ENCODE measurements around the gene SEPTIN14.
"Not testable (repeated sequence)": the region's sequence is repeated elsewhere in the genome, so short reads cannot be mapped to it uniquely, and the experiment has no call there.

Gene SEPTIN14

GRCh38 chr7:55774327-55775050 lies 88.1 kb downstream of the SEPTIN14 start:
- Histone ChIP-seq H3K14ac (ENCODE audit: low read length) (no peak overlapping the region), H3K4me1 (ENCODE audit: control insufficient read depth in 2 of 2, insufficient read depth in 1 of 2, low read depth in 1 of 2, low read length in 2 of 2) (no peaks in the 10 kb centered on the region), H3K4ac (ENCODE audit: low read length) (no peak overlapping the region), H3K36me3 (replicated peaks in 1 of 2; ENCODE audit: control insufficient read depth in 2 of 2, insufficient read depth in 2 of 2, low read length in 2 of 2) (no peaks in the 10 kb centered on the region), H2AFZ (ENCODE audit: low read length) (no peak overlapping the region), H3K27ac (replicated peaks; ENCODE audit: low read length) (no peak overlapping the region), H3K4me2 (ENCODE audit: insufficient read depth, low read length, poor library complexity, severe bottlenecking) (peak overlapping the region; percentile 49), H2AK5ac (ENCODE audit: low read depth, low read length) (no peak overlapping the region), H2BK12ac (ENCODE audit: low read length) (no peak overlapping the region), H3K9ac (ENCODE audit: low read depth, low read length, poor library complexity) (peak overlapping the region; percentile 63), H3K79me1 (ENCODE audit: low read depth, low read length) (no peaks in the 10 kb centered on the region), H2BK120ac (ENCODE audit: low read depth, low read length) (no peak overlapping the region), H3K4me3 (ENCODE audit: low read length in 2 of 2) (no peak overlapping the region), H2BK15ac (ENCODE audit: low read length) (no peak overlapping the region), H4K8ac (ENCODE audit: low read depth, low read length) (no peak overlapping the region), H4K91ac (ENCODE audit: low read depth, low read length, poor library complexity) (no peak overlapping the region), H3K27me3 (ENCODE audit: control insufficient read depth in 3 of 3, insufficient read depth in 3 of 3, low read depth in 1 of 3, low read length in 3 of 3) (no peaks in the 10 kb centered on the region), H3K9me3 (replicated peaks in 1 of 2; ENCODE audit: control insufficient read depth in 2 of 2, insufficient read depth in 1 of 2, low read depth in 1 of 2, low read length in 2 of 2) (no peaks in the 10 kb centered on the region), H3K23ac (ENCODE audit: low read depth, low read length, poor library complexity) (no peak overlapping the region), H2BK5ac (ENCODE audit: low read length) (no peak overlapping the region), H3K18ac (ENCODE audit: low read length) (peak overlapping the region; percentile 24)
- DNase-seq (ENCODE audit: low spot score) = no peak
- WGBS, 2 donors (ENCODE audit: extremely low coverage in 2 of 2, insufficient read length in 2 of 2, insufficient replicate concordance in 1 of 2) = no CpG with 5 or more reads among the region's 14 CpGs

GRCh38 chr7:55770778-55771177 lies 91.8 kb downstream of the SEPTIN14 start:
- DNase-seq (ENCODE audit: low spot score) = no peak
- no peak overlapping the region for H3K9ac ChIP-seq (ENCODE audit: low read depth, low read length, poor library complexity)
- H3K23ac ChIP-seq (ENCODE audit: low read depth, low read length, poor library complexity) = no peak overlapping the region
- H2AFZ ChIP-seq (ENCODE audit: low read length) = no peak overlapping the region
- H2BK5ac ChIP-seq (ENCODE audit: low read length) = no peak overlapping the region
- H3K4me1 ChIP-seq (ENCODE audit: control insufficient read depth in 2 of 2, insufficient read depth in 1 of 2, low read depth in 1 of 2, low read length in 2 of 2) = no peaks in the 10 kb centered on the region
- H2AK5ac ChIP-seq (ENCODE audit: low read depth, low read length) = no peak overlapping the region
- H2BK120ac ChIP-seq (ENCODE audit: low read depth, low read length) = no peak overlapping the region
- H3K18ac ChIP-seq (ENCODE audit: low read length) = no peak overlapping the region
- H3K79me1 ChIP-seq (ENCODE audit: low read depth, low read length) = no peaks in the 10 kb centered on the region
- no peak overlapping the region for H2BK15ac ChIP-seq (ENCODE audit: low read length)
- H2BK12ac ChIP-seq (ENCODE audit: low read length) = no peak overlapping the region
- no CpG with 5 or more reads among the region's 10 CpGs for WGBS, 2 donors (ENCODE audit: extremely low coverage in 2 of 2, insufficient read length in 2 of 2, insufficient replicate concordance in 1 of 2)
- no peak overlapping the region for H3K4me3 ChIP-seq (ENCODE audit: low read length in 2 of 2)
- no peak overlapping the region for H3K14ac ChIP-seq (ENCODE audit: low read length)
- no peak overlapping the region for H3K4me2 ChIP-seq (ENCODE audit: insufficient read depth, low read length, poor library complexity, severe bottlenecking)
- H4K91ac ChIP-seq (ENCODE audit: low read depth, low read length, poor library complexity) = no peak overlapping the region
- H3K4ac ChIP-seq (ENCODE audit: low read length) = no peak overlapping the region
- H3K27ac ChIP-seq (replicated peaks; ENCODE audit: low read length) = no peak overlapping the region
- H3K36me3 ChIP-seq (replicated peaks in 1 of 2; ENCODE audit: control insufficient read depth in 2 of 2, insufficient read depth in 2 of 2, low read length in 2 of 2) = no peaks in the 10 kb centered on the region
- no peaks in the 10 kb centered on the region for H3K27me3 ChIP-seq (ENCODE audit: control insufficient read depth in 3 of 3, insufficient read depth in 3 of 3, low read depth in 1 of 3, low read length in 3 of 3)
- H4K8ac ChIP-seq (ENCODE audit: low read depth, low read length) = no peak overlapping the region
- no peaks in the 10 kb centered on the region for H3K9me3 ChIP-seq (replicated peaks in 1 of 2; ENCODE audit: control insufficient read depth in 2 of 2, insufficient read depth in 1 of 2, low read depth in 1 of 2, low read length in 2 of 2)

GRCh38 chr7:55753274-55753862 lies 109.2 kb downstream of the SEPTIN14 start:
- H3K4me1 ChIP-seq (ENCODE audit: control insufficient read depth in 2 of 2, insufficient read depth in 1 of 2, low read depth in 1 of 2, low read length in 2 of 2); H3K9ac ChIP-seq (ENCODE audit: low read depth, low read length, poor library complexity); H2BK120ac ChIP-seq (ENCODE audit: low read depth, low read length); H3K27me3 ChIP-seq (ENCODE audit: control insufficient read depth in 3 of 3, insufficient read depth in 3 of 3, low read depth in 1 of 3, low read length in 3 of 3); H3K9me3 ChIP-seq (replicated peaks in 1 of 2; ENCODE audit: control insufficient read depth in 2 of 2, insufficient read depth in 1 of 2, low read depth in 1 of 2, low read length in 2 of 2); DNase-seq (ENCODE audit: low spot score); H2BK5ac ChIP-seq (ENCODE audit: low read length); H3K23ac ChIP-seq (ENCODE audit: low read depth, low read length, poor library complexity); H3K18ac ChIP-seq (ENCODE audit: low read length); H2BK12ac ChIP-seq (ENCODE audit: low read length); H3K36me3 ChIP-seq (replicated peaks in 1 of 2; ENCODE audit: control insufficient read depth in 2 of 2, insufficient read depth in 2 of 2, low read length in 2 of 2); H3K4me2 ChIP-seq (ENCODE audit: insufficient read depth, low read length, poor library complexity, severe bottlenecking); H3K4ac ChIP-seq (ENCODE audit: low read length); H4K91ac ChIP-seq (ENCODE audit: low read depth, low read length, poor library complexity); H3K14ac ChIP-seq (ENCODE audit: low read length); H2BK15ac ChIP-seq (ENCODE audit: low read length); H3K27ac ChIP-seq (replicated peaks; ENCODE audit: low read length); H3K4me3 ChIP-seq (ENCODE audit: low read length in 2 of 2); H2AK5ac ChIP-seq (ENCODE audit: low read depth, low read length); H2AFZ ChIP-seq (ENCODE audit: low read length); H4K8ac ChIP-seq (ENCODE audit: low read depth, low read length); H3K79me1 ChIP-seq (ENCODE audit: low read depth, low read length): not testable (repeated sequence)
- no CpG with 5 or more reads among the region's 6 CpGs for WGBS, 2 donors (ENCODE audit: extremely low coverage in 2 of 2, insufficient read length in 2 of 2, insufficient replicate concordance in 1 of 2)

GRCh38 chr7:55744706-55745105 lies 117.8 kb downstream of the SEPTIN14 start:
- not testable (repeated sequence) for DNase-seq (ENCODE audit: low spot score); H3K9me3 ChIP-seq (replicated peaks in 1 of 2; ENCODE audit: control insufficient read depth in 2 of 2, insufficient read depth in 1 of 2, low read depth in 1 of 2, low read length in 2 of 2); H3K9ac ChIP-seq (ENCODE audit: low read depth, low read length, poor library complexity); H2BK15ac ChIP-seq (ENCODE audit: low read length); H3K18ac ChIP-seq (ENCODE audit: low read length); H4K91ac ChIP-seq (ENCODE audit: low read depth, low read length, poor library complexity); H2BK12ac ChIP-seq (ENCODE audit: low read length); H3K27me3 ChIP-seq (ENCODE audit: control insufficient read depth in 3 of 3, insufficient read depth in 3 of 3, low read depth in 1 of 3, low read length in 3 of 3); H2AK5ac ChIP-seq (ENCODE audit: low read depth, low read length); H3K36me3 ChIP-seq (replicated peaks in 1 of 2; ENCODE audit: control insufficient read depth in 2 of 2, insufficient read depth in 2 of 2, low read length in 2 of 2); H3K14ac ChIP-seq (ENCODE audit: low read length); H3K23ac ChIP-seq (ENCODE audit: low read depth, low read length, poor library complexity); H2BK5ac ChIP-seq (ENCODE audit: low read length); H4K8ac ChIP-seq (ENCODE audit: low read depth, low read length); H2AFZ ChIP-seq (ENCODE audit: low read length); H3K4me3 ChIP-seq (ENCODE audit: low read length in 2 of 2); H3K4me1 ChIP-seq (ENCODE audit: control insufficient read depth in 2 of 2, insufficient read depth in 1 of 2, low read depth in 1 of 2, low read length in 2 of 2); H3K79me1 ChIP-seq (ENCODE audit: low read depth, low read length); H3K27ac ChIP-seq (replicated peaks; ENCODE audit: low read length); H3K4me2 ChIP-seq (ENCODE audit: insufficient read depth, low read length, poor library complexity, severe bottlenecking); H2BK120ac ChIP-seq (ENCODE audit: low read depth, low read length); H3K4ac ChIP-seq (ENCODE audit: low read length)
- WGBS, 2 donors (ENCODE audit: extremely low coverage in 2 of 2, insufficient read length in 2 of 2, insufficient replicate concordance in 1 of 2) = no CpG with 5 or more reads among the region's 20 CpGs

Measured in neuronal stem cell (in vitro differentiated cells).